Measurements from ENCODE around the gene MAP2K2. TPM values are rescaled to one million over a fixed set of nuclear protein-coding genes. Genes with fewer than 3 reads are reported as not detected.

MAP2K2 gene
- polyA plus RNA-seq, 1 experiment: 143 TPM

DNA sequence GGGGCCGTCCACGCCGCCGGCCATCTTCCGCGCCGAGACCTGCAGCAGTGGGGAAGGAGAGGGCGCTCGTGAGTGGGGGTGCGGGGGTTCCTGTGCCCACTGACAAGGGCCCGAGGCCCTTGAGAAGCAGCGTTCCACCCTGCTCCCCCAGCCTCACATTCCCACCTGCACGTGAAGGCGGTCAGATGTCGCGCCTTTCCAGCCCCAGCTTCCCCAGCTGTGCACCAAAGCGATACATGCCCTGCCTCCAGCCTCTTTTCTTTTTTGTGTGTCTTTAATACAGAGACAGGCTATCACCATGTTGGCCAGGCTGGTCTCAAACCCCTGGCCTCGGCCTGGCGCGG is 68.7 kb downstream of the MAP2K2 start:
- no peak overlapping the region for H3K4me3 ChIP-seq (ENCODE audit: low read depth, low read length)
- TF ChIP-seq, protein P1, sequence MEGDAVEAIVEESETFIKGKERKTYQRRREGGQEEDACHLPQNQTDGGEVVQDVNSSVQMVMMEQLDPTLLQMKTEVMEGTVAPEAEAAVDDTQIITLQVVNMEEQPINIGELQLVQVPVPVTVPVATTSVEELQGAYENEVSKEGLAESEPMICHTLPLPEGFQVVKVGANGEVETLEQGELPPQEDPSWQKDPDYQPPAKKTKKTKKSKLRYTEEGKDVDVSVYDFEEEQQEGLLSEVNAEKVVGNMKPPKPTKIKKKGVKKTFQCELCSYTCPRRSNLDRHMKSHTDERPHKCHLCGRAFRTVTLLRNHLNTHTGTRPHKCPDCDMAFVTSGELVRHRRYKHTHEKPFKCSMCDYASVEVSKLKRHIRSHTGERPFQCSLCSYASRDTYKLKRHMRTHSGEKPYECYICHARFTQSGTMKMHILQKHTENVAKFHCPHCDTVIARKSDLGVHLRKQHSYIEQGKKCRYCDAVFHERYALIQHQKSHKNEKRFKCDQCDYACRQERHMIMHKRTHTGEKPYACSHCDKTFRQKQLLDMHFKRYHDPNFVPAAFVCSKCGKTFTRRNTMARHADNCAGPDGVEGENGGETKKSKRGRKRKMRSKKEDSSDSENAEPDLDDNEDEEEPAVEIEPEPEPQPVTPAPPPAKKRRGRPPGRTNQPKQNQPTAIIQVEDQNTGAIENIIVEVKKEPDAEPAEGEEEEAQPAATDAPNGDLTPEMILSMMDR (IDR thresholded peaks at IDR 0.05; ENCODE audit: insufficient read depth, low read depth, low read length): no peak

DNA sequence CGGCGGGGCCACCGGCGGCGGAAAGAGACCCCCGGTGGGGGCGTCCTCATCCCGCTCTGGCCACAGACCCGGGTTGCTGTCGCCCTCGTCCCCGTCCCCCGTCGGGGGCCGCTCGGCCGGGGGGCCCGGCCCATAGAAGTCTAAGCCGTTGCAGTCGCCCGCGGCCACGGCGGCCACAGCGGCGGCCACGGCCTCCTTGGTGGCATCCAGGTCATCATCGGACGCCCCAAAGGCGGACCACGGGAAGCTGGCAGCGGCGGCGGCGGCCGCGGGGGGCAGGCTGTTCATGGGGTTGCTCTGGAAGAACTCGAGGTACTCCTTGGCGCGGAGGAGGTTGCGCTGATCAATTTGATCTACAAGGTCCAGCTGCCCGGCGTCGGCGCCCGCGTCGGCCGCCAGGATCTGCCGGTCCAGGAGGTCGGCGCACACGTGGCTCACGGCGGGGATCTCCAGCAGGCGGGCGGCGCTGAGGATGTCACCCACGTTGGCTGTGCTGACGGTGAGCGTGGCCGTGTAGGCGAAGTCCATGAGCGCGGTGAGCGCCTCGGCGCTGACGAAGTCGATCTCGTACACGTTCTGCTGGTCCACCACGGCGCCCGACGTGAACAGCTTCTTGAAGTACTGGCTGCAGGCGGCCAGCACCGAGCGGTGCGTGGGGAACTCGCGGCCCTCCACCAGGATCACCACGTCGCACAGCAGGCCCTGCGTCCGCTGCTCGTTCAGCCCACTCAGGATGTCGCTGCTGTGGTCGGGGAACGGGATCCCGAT is 69.3 kb downstream of the MAP2K2 start:
- Histone ChIP-seq H3K4me3 (ENCODE audit: low read depth, low read length) (no peak overlapping the region), H3K36me3 (ENCODE audit: control insufficient read depth, insufficient read depth, low read length) (peaks cover 26% of the 10 kb centered on the region), H3K27me3 (ENCODE audit: control insufficient read depth, insufficient read depth, low read length) (no peaks in the 10 kb centered on the region)
- TF ChIP-seq, protein P1 (IDR thresholded peaks at IDR 0.05; ENCODE audit: insufficient read depth, low read depth, low read length): no peak
- DNase-seq (ENCODE audit: low read depth): no peak
- ChIA-PET POLR2A (no interaction called here), CTCF (no interaction called here)

More for the DNA sequence above, 68.7 kb downstream of the MAP2K2 start:
- CTCF ChIA-PET: no interaction called here
- Histone ChIP-seq H3K27me3 (ENCODE audit: control insufficient read depth, insufficient read depth, low read length) (no peaks in the 10 kb centered on the region), H3K36me3 (ENCODE audit: control insufficient read depth, insufficient read depth, low read length) (peaks cover 26% of the 10 kb centered on the region)
- no peak for DNase-seq (ENCODE audit: low read depth)
- POLR2A ChIA-PET: no interaction called here

DNA sequence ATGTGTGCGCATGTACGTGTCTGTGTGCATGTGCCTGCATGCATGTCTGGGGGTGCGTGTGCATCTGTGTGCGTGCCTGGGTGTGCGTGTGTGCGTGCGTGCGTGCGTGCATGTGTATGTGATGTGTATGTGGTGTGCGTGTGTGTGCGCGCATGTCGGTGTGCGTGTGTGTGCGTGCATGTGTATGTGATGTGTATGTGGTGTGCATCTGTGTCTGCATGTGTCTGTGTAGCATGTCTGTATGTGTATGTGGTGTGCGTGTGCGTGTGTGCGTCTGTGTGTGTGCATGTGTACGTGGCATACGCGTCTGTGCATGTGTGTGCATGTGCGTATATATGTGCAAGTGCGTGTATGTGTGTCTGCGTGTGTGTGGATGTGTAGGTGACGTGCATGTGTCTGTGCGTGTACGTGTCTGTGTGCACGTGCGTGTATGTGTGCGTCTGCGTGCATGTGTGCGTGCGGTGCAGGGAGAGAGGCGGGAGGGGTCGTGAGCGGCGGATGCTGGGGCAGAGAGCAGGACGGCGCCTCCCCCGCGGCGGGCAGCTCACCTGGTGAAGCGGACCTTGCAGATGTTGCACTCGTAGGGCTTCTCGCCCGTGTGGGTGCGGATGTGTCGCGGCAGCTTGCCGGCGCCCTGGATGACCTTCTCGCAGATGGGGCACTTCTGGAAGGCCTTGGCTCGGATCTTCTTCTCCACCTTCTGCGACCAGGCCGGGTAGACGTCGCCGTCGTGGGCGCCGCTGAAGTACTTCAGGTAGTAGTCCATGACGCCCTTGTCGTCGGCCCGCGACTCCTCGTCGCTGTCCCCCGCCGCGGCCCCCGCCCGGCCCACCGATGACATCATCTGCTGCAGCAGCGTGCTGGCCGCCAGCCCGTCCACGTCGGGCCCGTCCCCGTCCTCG is 70.2 kb downstream of the MAP2K2 start:
- DNase-seq (ENCODE audit: low read depth): no peak
- H3K27me3 ChIP-seq (ENCODE audit: control insufficient read depth, insufficient read depth, low read length): no peaks in the 10 kb centered on the region
- H3K4me3 ChIP-seq (ENCODE audit: low read depth, low read length): no peak overlapping the region
- TF ChIP-seq, protein P1 (IDR thresholded peaks at IDR 0.05; ENCODE audit: insufficient read depth, low read depth, low read length): no peak
- H3K36me3 ChIP-seq (ENCODE audit: control insufficient read depth, insufficient read depth, low read length): peaks cover 32% of the 10 kb centered on the region
- POLR2A ChIA-PET: no interaction called here
- CTCF ChIA-PET: no interaction called here

DNA sequence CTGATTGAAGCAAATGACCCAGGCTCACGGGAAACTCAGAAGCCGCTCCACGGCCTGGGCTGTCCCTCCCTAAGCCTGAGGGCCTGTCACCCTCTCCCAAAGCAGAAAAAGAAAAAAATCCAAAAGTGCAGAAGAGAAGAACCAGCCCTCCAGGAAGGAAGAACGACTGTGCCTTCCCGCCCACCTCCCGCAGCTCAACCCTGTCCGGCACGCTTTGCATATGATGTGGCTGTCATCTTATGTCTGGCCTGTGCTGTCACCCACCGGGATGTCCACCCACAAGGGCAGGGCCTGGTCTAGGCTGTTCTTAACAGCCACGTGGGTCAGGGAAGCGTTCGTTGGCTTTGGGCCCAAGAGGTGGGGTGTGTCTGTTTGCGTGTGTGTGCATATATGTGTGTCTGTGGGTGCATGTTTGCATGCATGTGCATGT is 70.9 kb downstream of the MAP2K2 start:
- Histone ChIP-seq H3K36me3 (ENCODE audit: control insufficient read depth, insufficient read depth, low read length) (peaks cover 34% of the 10 kb centered on the region), H3K4me3 (ENCODE audit: low read depth, low read length) (no peak overlapping the region), H3K27me3 (ENCODE audit: control insufficient read depth, insufficient read depth, low read length) (no peaks in the 10 kb centered on the region)
- TF ChIP-seq, protein P1 (IDR thresholded peaks at IDR 0.05; ENCODE audit: insufficient read depth, low read depth, low read length): no peak
- ChIA-PET POLR2A (no interaction called here), CTCF (no interaction called here)
- DNase-seq (ENCODE audit: low read depth): no peak
